Endometrial microvascular endothelial cells (primary cell): ENCODE measurements around the gene JMJD8. TPM values are rescaled to one million over a fixed set of nuclear protein-coding genes. Genes with fewer than 3 reads are reported as not detected.

ENCODE experiments used
- in situ Hi-C: cut with HindIII; loops from 2 replicates; pipeline ENCODE4 v1.10.0; 2017; ENCODE audit warnings: low sequenced_read_pairs, low pct_unique_long_range_greater_than_20kb; ENCODE audit errors: inconsistent ontology term
- total RNA-seq: library from RNA; depleted of rRNA; stranded (reverse); fragments of >200 nt; gene quantifications from one replicate; pipeline ENCODE4 v1.2.3, GENCODE V29; 2015; ENCODE audit errors: inconsistent ontology term

JMJD8 gene
- total RNA-seq, 1 donor from 2014 or later, result 68.2 TPM

DNA sequence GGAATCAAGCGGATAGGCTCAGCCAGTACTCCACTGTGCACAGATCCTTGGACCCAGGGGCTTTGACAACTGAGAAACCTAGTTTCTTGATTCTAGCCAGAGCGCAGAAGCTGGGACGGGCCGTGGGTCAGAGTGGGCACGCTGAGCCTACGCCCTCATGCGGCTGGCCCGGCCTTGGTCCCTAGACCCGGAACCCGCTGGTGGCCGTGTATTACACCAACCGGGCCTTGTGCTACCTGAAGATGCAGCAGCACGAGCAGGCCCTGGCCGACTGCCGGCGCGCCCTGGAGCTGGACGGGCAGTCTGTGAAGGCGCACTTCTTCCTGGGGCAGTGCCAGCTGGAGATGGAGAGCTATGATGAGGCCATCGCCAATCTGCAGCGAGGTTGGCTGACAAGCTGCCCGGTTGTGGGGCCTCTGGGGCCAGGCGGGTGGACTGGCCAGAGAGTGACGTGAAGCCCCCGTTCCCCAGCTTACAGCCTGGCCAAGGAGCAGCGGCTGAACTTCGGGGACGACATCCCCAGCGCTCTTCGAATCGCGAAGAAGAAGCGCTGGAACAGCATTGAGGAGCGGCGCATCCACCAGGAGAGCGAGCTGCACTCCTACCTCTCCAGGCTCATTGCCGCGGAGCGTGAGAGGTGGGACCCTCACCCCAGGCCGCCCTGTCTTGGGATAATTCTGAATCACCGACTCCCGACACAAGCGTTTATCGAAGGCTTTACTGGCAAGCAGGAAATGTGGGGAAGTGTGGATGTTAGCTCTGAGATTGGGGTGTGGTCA, 3.0 kb downstream of the JMJD8 start:
- in situ Hi-C loops, result no loop called here

GRCh38 chr16:680625-680945, 3.5 kb downstream of the JMJD8 start:
- in situ Hi-C loops, result no loop called here

- in situ Hi-C loops, result no loop called here
Measured at GRCh38 chr16:679814-680624, 4.1 kb downstream of the JMJD8 start, which contains the start of gene STUB1. Gene STUB1, plus strand, starts transcription at chr16:680410. Its CDS starts 116 bp downstream, at chr16:680526.

DNA sequence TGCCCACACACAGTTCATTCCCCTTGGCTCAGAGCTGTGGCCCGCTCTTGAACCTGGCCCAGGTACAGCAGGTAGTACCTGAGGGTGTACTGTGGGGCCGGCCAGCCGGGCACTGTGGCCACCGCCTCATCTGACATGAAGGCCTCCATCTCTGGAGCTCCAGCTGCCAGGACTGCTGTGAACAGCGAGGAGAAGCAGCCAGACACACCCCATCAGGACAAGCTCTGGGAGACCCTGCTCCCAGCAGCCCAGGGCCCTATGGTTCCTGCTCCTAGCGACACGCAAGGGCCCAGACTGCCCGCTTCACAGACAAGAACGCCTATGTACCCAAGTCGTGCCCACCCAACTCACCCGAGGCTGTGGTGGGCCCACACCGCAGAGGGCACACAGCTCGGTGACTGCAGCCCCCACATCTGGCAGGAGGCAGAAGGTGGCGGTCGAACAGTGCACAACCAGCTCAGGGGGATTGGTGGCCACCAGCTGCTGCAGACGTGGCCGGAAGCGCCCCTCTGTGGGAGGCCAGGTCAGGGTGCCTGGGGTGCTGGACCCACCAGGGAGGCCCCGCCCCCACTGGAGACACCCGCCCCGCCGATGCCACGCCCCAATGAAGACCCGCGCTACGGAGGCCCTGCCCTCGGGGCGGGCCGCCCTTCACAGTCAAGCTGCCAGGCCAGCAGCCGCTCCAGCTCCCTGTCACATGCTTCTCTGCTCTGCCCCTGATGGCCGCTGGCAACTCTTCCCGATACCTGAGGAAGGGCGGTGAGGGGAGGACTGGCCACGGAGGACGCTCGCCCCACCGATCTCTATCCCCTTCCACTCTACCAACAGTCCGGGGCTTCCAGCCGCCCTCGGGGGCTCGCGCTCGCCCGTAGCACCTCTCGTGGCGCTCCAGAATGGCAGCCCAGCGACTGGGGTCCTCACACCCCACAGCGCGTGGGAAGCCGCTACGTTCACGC, 5.0 kb downstream of the JMJD8 start:
- in situ Hi-C loops, result no loop called here

GRCh38 chr16:678209-678857, 5.8 kb downstream of the JMJD8 start:
- in situ Hi-C loops, result no loop called here

- in situ Hi-C loops, result no loop called here
Measured at GRCh38 chr16:677316-678190, 6.6 kb downstream of the JMJD8 start.

DNA sequence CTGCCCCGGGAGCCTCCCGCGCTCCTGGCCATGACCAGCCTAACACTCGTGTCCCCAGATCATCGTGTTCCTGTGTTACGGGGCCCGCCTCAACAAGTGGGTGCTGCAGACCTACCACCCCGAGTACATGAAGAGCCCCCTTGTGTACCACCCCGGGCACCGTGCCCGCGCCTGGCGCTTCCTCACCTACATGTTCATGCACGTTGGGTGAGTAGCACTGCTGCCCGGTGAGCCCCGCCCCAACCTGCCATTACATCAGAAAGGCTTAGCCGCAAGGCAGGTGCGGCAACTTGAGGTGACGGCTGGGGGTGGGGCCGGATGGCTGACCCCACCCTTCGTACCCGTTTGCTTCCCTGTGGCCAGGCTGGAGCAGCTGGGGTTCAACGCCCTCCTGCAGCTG, 7.2 kb downstream of the JMJD8 start:
- in situ Hi-C loops, result no loop called here

DNA sequence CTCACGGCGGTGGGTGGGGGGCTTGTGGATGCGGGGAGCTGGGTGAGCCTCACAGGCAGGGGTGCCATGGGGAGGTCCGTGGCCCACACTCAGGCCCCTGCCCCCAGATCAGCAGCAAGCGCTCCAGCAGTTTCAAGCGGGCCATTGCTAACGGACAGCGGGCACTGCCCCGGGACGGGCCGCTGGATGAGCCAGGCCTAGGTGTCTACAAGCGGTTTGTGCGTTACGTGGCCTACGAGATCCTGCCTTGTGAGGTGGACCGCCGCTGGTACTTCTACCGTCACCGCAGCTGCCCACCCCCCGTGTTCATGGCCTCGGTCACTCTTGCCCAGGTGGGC, 7.6 kb downstream of the JMJD8 start:
- in situ Hi-C loops, result no loop called here

DNA sequence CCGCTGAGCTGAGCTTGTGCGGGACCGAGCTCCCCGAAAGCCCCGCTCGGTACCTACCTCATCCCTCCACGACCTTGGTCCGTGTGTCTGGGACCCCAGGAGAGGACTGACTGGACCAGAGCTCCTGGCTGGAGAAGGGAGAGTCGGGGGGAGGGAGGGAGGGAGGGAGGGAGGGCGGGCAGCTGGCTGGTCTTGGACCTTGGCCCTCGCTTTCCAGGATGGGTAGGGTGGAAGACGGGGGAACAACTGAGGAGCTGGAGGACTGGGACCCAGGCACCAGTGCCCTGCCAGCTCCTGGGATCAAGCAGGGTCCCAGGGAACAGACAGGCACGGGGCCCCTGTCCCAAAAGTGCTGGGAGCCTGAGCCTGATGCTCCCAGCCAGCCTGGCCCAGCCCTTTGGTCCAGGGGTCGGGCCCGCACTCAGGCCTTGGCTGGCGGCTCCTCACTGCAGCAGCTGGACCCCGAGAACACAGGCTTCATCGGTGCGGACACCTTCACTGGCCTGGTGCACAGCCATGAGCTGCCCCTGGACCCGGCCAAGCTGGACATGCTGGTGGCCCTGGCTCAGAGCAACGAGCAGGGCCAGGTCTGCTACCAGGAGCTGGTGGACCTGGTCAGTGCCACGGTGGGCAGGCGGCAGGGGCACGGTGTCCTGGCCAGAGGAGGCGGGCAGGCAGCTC, 8.1 kb downstream of the JMJD8 start:
- in situ Hi-C loops, result no loop called here

- in situ Hi-C loops, result no loop called here
Measured at GRCh38 chr16:674968-675883, 8.9 kb downstream of the JMJD8 start, which contains the start of gene RHBDL1. Gene RHBDL1, plus strand, starts transcription at chr16:675671. Its CDS starts 120 bp downstream, at chr16:675791.

- in situ Hi-C loops, result no loop called here
Measured at GRCh38 chr16:674214-674881, 9.8 kb downstream of the JMJD8 start.

DNA sequence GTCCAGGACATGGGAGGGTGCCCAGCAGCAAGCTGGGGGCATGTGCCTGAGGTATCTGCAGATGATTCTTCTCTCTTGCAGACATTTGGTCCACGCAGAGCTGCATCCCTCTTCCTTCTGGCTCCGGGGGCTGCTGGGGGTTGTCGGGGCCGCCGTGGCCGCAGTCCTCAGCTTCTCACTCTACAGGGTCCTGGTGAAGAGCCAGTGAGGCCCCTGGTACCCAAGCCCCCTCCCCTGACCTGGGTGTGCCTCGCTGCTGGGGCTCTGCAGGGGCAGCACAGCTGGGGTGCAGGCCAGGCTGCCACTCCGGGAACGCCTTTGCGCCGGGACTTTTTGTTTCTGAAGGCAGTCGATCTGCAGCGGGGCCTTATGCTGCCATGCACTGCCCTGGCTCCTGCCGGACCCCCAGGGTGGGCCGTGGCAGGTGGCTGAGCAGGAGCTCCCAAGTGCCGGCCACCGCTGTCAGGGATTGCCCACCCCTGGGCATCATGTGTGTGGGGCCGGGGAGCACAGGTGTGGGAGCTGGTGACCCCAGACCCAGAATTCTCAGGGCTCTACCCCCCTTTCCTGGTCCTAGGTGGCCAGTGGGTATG, 10.6 kb downstream of the JMJD8 start:
- in situ Hi-C loops, result no loop called here

DNA sequence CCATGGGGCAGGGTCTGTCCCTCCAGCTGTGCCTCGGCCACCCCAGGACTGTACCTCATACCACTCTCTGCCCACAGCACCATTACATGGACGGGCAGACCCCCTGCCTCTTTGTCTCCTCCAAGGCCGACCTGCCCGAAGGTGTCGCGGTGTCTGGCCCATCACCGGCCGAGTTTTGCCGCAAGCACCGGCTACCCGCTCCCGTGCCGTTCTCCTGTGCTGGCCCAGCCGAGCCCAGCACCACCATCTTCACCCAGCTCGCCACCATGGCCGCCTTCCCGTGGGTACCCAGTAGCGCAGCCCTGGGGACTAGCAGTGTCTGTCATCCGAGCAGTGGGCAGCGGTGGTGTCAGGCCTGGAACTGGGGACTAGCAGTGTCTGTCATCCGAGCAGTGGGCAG, 11.3 kb downstream of the JMJD8 start:
- in situ Hi-C loops, result no loop called here

DNA sequence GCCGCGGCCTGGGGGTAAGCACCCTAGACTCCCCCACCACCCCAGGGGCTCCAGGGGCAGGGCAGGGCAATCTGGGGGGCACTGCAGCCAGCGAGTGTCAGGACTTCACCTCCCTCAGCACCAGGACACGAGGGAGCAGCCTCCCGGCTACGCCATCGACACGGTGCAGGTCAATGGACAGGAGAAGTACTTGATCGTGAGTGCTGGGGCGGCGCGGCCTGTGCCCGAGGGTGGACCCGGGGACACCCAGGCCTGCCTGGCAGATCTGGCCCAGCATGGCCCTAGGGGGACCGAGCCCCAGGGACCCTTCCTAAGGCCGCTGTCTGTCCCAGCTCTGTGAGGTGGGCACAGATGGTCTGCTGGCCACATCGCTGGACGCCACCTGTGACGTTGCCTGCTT, 11.8 kb downstream of the JMJD8 start:
- in situ Hi-C loops, result no loop called here

GRCh38 chr16:671353-672131, 12.6 kb downstream of the JMJD8 start:
- in situ Hi-C loops, result no loop called here
